Neural cell (in vitro differentiated cells): ENCODE data around the gene SLC35E1. TPM values are rescaled to one million over a fixed set of nuclear protein-coding genes. Genes with fewer than 3 reads are reported as not detected.

Experiments
- H2AFZ ChIP-seq: fragments of 200-600, 300-800 bp; sonication (generic), shearing (Covaris generic); 2 replicates; pipeline ENCODE4 v1.6.0; 2014; ENCODE audit warnings: low read depth, mild to moderate bottlenecking, antibody characterized with exemption, low read length, moderate library complexity
- H3F3A ChIP-seq: fragments of 200-600 bp; shearing (Covaris generic); 2 replicates; pipeline ENCODE4 v1.6.1; 2016; ENCODE audit warnings: mild to moderate bottlenecking, moderate library complexity, mixed read lengths, antibody characterized with exemption, low read length; ENCODE audit not compliant: insufficient read depth, poor library complexity, severe bottlenecking
- H3K27ac ChIP-seq: fragments of 200-600, 300-800 bp; sonication (generic), shearing (Covaris generic); 2 replicates; pipeline ENCODE4 v1.5.1; 2014; ENCODE audit warnings: mild to moderate bottlenecking, low read length, moderate library complexity
- H3K27me3 ChIP-seq: fragments of 300-800, 200-600 bp; sonication (generic), shearing (Covaris generic); 2 replicates; pipeline ENCODE4 v1.6.0; 2014; ENCODE audit warnings: mild to moderate bottlenecking, low read depth, low read length, moderate library complexity; ENCODE audit not compliant: insufficient read depth
- H3K36me3 ChIP-seq: fragments of 300-800, 200-600 bp; sonication (generic), shearing (Covaris generic); 2 replicates; pipeline ENCODE4 v1.5.1; 2014; ENCODE audit warnings: mild to moderate bottlenecking, antibody characterized with exemption, low read length, moderate library complexity; ENCODE audit not compliant: insufficient read depth
- H3K4me2 ChIP-seq: fragments of 300-800, 200-600 bp; sonication (generic), shearing (Covaris generic); 2 replicates; pipeline ENCODE4 v1.6.0; 2014; ENCODE audit warnings: mild to moderate bottlenecking, low read length
- H3K4me3 ChIP-seq: fragments of 300-800, 200-600 bp; sonication (generic), shearing (Covaris generic); 2 replicates; pipeline ENCODE4 v1.5.1; 2014; ENCODE audit warnings: mild to moderate bottlenecking, low read length, moderate library complexity
- H3K79me2 ChIP-seq: fragments of 200-600 bp; shearing (Covaris generic); replicated peaks from 2 replicates; pipeline ENCODE4 v1.6.0; 2014; ENCODE audit warnings: mild to moderate bottlenecking, low read length, moderate library complexity; ENCODE audit not compliant: insufficient read depth
- H3K9ac ChIP-seq: fragments of 300-800, 200-600 bp; sonication (generic), shearing (Covaris generic); 2 replicates; pipeline ENCODE4 v1.6.1; 2016; ENCODE audit warnings: mild to moderate bottlenecking, low read length, mixed read lengths
- H3K9me2 ChIP-seq: fragments of 200-600 bp; shearing (Covaris generic); 2 replicates; pipeline ENCODE4 v1.6.1; 2016; ENCODE audit warnings: mild to moderate bottlenecking, low read length, mixed read lengths; ENCODE audit not compliant: insufficient read depth
- H3K9me3 ChIP-seq: fragments of 200-600, 300-800 bp; sonication (generic), shearing (Covaris generic); 2 replicates; pipeline ENCODE4 v1.6.1; 2016; ENCODE audit warnings: mild to moderate bottlenecking, mixed run types, low read length, moderate library complexity, mixed read lengths
- H4K20me1 ChIP-seq: fragments of 200-600 bp; shearing (Covaris generic); 2 replicates; pipeline ENCODE4 v1.6.1; 2016; ENCODE audit warnings: mild to moderate bottlenecking, mixed run types; ENCODE audit not compliant: insufficient read depth
- EP300 ChIP-seq: fragments of 450-650 bp; conservative IDR thresholded peaks from 2 replicates; pipeline ENCODE4 v1.6.1; 2014; ENCODE audit warnings: antibody characterized with exemption, mild to moderate bottlenecking, moderate library complexity; ENCODE audit not compliant: poor library complexity, severe bottlenecking
- EZH2 ChIP-seq: fragments of 200-600, 300-800 bp; shearing (Covaris generic), sonication (generic); IDR thresholded peaks from 2 replicates; pipeline ENCODE4 v1.6.1; 2014; ENCODE audit warnings: antibody characterized with exemption, low read length, borderline replicate concordance, mild to moderate bottlenecking; ENCODE audit not compliant: insufficient read depth, poor library complexity, severe bottlenecking
- MXI1 ChIP-seq: fragments of 450-650 bp; conservative IDR thresholded peaks from 2 replicates; pipeline ENCODE4 v1.6.1; 2014; ENCODE audit warnings: antibody characterized with exemption, mild to moderate bottlenecking; ENCODE audit not compliant: poor library complexity, severe bottlenecking
- POLR2AphosphoS5 ChIP-seq: IDR thresholded peaks from 2 replicates; pipeline ENCODE4 v1.6.1; 2012
- RAD21 ChIP-seq: fragments of 450-650 bp; conservative IDR thresholded peaks from 2 replicates; pipeline ENCODE4 v1.6.1; 2014; ENCODE audit warnings: antibody characterized with exemption, mild to moderate bottlenecking, moderate library complexity
- SMC3 ChIP-seq: fragments of 450-650 bp; conservative IDR thresholded peaks from 2 replicates; pipeline ENCODE4 v1.6.1; 2014; ENCODE audit warnings: antibody characterized with exemption, mild to moderate bottlenecking, moderate library complexity; ENCODE audit not compliant: poor library complexity
- TAF1 ChIP-seq: IDR thresholded peaks from 2 replicates; pipeline ENCODE4 v1.6.1; 2012; ENCODE audit warnings: low read depth
- polyA plus RNA-seq: library from polyadenylated mRNA; depleted of rRNA; stranded (reverse); fragments of >200 nt; gene quantifications from 2 replicates; pipeline ENCODE4 v1.2.3, GENCODE V29; 2014
- TF ChIP-seq, protein P1 (sequence below): IDR thresholded peaks from 2 replicates; pipeline ENCODE4 v1.6.1; 2012; ENCODE audit warnings: borderline replicate concordance
- TF ChIP-seq, protein P2 (sequence below): fragments of 450-650 bp; IDR thresholded peaks from 2 replicates; pipeline ENCODE4 v1.5.1; 2014; ENCODE audit warnings: antibody characterized with exemption, mild to moderate bottlenecking, moderate library complexity; ENCODE audit not compliant: poor library complexity, severe bottlenecking

The SLC35E1 gene
- polyA plus RNA-seq, 1 donor from 2014 or later, result 23.9 TPM

DNA sequence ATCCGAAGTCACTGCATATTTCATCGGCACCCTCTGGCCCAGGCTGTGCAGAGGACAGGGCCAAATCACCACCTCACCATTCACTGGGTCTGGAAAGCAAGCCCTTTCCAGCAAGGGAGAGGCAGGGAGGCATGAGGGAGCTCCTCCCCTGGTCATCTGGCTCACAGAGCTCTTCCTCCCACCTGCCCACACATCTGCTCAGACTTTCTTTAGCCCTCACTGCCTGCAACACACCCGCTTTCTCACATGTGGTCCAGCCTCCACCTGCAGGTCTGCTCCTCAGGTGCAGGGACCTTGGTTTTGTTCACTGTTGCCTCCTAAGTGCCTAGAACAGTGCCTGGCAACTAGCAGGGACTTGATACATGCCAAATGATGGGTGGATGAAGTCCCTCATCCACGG is 21.0 kb upstream of the SLC35E1 start:
- Histone ChIP-seq H3K4me2 (no peak overlapping the region), H3K9me3 (no peaks in the 10 kb centered on the region), H3K9me2 (no peaks in the 10 kb centered on the region), H3K27me3 (no peaks in the 10 kb centered on the region), H3K27ac (no peak overlapping the region), H3F3A (no peaks in the 10 kb centered on the region), H3K79me2 (peaks cover 29% of the 10 kb centered on the region), H3K36me3 (no peaks in the 10 kb centered on the region), H3K9ac (no peak overlapping the region), H3K4me3 (no peak overlapping the region), H4K20me1 (no peaks in the 10 kb centered on the region), H2AFZ (no peak overlapping the region)
- TF ChIP-seq EP300 (no peak), POLR2AphosphoS5 (no peak), SMC3 (no peak), EZH2 (no peak), TAF1 (no peak), RAD21 (no peak), MXI1 (no peak)
- TF ChIP-seq, protein P1, sequence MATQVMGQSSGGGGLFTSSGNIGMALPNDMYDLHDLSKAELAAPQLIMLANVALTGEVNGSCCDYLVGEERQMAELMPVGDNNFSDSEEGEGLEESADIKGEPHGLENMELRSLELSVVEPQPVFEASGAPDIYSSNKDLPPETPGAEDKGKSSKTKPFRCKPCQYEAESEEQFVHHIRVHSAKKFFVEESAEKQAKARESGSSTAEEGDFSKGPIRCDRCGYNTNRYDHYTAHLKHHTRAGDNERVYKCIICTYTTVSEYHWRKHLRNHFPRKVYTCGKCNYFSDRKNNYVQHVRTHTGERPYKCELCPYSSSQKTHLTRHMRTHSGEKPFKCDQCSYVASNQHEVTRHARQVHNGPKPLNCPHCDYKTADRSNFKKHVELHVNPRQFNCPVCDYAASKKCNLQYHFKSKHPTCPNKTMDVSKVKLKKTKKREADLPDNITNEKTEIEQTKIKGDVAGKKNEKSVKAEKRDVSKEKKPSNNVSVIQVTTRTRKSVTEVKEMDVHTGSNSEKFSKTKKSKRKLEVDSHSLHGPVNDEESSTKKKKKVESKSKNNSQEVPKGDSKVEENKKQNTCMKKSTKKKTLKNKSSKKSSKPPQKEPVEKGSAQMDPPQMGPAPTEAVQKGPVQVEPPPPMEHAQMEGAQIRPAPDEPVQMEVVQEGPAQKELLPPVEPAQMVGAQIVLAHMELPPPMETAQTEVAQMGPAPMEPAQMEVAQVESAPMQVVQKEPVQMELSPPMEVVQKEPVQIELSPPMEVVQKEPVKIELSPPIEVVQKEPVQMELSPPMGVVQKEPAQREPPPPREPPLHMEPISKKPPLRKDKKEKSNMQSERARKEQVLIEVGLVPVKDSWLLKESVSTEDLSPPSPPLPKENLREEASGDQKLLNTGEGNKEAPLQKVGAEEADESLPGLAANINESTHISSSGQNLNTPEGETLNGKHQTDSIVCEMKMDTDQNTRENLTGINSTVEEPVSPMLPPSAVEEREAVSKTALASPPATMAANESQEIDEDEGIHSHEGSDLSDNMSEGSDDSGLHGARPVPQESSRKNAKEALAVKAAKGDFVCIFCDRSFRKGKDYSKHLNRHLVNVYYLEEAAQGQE, result no peak
- TF ChIP-seq, protein P2, sequence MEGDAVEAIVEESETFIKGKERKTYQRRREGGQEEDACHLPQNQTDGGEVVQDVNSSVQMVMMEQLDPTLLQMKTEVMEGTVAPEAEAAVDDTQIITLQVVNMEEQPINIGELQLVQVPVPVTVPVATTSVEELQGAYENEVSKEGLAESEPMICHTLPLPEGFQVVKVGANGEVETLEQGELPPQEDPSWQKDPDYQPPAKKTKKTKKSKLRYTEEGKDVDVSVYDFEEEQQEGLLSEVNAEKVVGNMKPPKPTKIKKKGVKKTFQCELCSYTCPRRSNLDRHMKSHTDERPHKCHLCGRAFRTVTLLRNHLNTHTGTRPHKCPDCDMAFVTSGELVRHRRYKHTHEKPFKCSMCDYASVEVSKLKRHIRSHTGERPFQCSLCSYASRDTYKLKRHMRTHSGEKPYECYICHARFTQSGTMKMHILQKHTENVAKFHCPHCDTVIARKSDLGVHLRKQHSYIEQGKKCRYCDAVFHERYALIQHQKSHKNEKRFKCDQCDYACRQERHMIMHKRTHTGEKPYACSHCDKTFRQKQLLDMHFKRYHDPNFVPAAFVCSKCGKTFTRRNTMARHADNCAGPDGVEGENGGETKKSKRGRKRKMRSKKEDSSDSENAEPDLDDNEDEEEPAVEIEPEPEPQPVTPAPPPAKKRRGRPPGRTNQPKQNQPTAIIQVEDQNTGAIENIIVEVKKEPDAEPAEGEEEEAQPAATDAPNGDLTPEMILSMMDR, result no peak

DNA sequence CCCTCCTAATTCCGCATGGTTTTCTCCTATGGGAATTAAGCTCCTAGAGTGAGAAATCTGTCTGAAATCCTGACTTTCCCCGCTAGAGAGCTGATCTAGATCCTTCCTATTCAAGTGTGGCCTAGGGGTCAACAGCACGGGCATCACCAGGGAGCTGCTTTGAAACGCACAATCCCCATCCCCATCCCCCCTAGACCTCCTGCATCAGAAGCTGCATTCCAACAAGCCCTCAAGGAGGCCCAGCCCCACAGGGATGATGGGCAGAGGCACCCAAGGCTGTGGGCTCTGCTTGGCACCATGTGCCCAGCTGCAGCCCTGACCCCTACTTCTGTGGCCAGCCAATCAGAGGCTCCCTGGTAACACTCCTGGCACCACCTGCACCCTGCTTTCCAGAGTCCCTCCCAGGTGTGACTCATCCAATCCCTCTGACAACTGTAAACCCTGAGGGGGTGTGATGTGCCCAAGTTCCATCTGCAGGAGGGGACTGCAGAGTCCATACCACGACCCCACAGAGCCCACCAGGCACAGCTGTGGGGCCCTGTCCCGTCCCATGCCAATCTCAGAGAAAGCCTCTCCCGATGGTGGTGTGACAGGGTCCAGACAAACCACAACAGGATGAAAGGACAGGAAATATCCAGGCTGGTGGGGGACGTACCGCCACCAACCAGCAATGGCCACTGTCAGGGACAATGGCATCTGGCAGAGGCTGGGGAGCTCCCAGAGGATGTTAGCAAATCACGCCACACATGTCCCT is 19.8 kb upstream of the SLC35E1 start:
- Histone ChIP-seq H3K27ac (no peak overlapping the region), H3K79me2 (peaks cover 26% of the 10 kb centered on the region), H3K4me2 (no peak overlapping the region), H3K9me3 (no peaks in the 10 kb centered on the region), H3K9me2 (no peaks in the 10 kb centered on the region), H2AFZ (no peak overlapping the region), H3K4me3 (no peak overlapping the region), H3F3A (no peaks in the 10 kb centered on the region), H3K9ac (no peak overlapping the region), H3K27me3 (no peaks in the 10 kb centered on the region), H4K20me1 (no peaks in the 10 kb centered on the region), H3K36me3 (no peaks in the 10 kb centered on the region)
- TF ChIP-seq TAF1 (no peak), EZH2 (no peak), EP300 (no peak)
